ENCODE measurements around the gene DHRS11.

Gene DHRS11, protein sequence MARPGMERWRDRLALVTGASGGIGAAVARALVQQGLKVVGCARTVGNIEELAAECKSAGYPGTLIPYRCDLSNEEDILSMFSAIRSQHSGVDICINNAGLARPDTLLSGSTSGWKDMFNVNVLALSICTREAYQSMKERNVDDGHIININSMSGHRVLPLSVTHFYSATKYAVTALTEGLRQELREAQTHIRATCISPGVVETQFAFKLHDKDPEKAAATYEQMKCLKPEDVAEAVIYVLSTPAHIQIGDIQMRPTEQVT

DNA sequence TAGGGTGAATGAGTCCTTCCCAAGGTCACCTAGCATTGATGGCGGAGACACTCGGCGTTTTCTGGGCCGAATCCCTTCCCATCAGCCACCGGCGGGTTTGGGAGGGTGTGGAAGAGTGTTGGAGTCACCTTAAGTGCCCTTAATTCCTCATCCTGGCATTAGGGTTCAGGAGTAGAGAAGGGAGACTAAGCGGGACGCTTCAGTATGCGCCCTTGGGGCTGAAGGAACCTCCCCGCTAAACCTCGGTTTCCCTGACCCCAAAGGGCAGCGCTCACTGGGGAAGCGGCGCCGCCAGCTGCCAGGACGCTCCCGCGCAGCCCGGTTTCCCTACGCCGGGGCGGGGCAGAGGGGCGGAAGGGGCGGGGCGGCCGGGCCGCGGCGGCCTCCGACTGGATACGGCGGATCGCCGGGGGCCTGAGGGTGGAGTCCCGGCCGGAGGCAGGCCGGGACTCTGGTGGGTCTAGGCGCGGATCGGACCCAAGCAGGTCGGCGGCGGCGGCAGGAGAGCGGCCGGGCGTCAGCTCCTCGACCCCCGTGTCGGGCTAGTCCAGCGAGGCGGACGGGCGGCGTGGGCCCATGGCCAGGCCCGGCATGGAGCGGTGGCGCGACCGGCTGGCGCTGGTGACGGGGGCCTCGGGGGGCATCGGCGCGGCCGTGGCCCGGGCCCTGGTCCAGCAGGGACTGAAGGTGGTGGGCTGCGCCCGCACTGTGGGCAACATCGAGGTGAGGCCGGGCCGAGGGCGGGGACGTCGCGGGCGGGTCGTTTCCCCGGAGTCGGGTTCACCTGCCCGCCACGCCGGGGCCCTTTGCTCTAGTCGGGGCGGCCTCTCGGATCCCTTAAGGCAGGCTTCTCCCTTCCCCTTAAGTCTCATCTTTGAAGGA, at the start of gene DHRS11:
TSS of gene DHRS11 (plus strand) at position 446 of the 882 bp plus-strand sequence. CDS start at position 577, 131 bp downstream.
- DNase-seq, result no peak

DNA sequence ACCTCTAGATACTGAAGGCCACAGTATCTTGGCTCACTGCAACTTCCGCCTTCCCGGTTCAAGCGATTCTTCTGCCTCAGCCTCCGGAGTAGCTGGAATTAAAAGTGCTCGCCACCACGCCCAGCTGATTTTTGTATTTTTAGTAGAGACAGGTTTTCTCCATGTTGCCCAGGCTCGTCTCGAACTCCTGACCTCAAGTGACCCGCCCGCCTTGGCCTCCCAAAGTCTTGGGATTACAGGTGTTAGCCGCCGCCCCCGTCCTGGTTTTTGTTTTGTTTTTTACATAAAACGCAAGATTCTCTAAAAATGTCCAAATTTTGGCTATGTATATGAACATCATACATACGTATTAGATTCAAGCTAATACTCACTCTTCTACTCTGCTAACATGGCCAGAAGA, 48.9 kb upstream of the DHRS11 start:
- DNase-seq, result no peak

DNA sequence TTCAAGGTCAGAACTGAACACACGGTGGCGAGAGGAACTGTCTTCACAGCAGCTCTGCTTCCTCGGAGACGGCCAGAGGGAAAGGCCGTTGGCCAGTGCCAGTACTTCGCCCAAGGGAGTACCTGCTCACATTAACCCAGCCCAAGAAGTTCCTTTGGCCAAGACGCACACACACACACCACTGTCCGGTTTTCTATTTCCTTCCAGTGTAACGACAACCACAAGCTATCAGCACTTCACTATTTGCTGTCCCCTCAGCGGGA, 47.7 kb upstream of the DHRS11 start:
- DNase-seq, result no peak

DNA sequence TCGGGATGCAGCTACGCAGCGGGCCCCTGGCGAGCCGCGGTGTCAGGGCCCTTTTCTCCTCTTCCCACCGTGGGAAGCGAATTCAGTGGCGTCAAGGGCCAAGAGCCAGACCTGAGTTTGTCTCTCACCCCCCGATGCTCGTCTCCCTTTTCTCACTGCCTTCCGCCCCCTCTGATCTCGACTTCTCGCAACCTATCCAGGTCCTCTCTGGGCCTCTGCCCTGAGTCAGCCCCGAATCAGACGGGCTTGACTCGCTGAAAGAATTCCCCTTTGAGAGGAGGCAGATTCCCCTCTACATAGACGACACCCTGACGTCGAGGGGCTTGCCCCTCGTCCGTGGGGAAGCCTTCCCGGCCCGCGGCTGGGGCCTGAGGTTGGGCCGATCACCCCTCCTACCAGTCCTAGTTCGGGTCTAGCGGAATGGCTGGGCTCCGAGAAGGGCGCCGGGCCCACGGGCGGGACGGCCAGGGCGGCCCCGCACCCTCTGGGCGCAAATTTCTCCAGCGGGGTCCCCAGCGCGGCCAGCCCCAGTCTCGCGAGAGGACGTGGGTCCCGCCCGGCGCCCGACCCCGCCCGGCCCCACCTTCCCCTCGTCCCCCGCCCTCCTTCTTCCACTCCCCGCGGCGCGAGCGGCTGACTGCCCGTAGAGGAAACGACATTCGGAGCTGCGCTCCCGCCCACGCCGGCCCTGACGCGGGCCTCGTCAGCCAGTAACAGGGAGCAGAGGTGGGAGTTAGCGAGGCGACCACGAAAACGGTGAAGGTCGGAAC, 47.2 kb upstream of the DHRS11 start, which contains the start of gene GGNBP2:
TSS of gene GGNBP2 (plus strand) at position 613 of the 770 bp plus-strand sequence. CDS start 806 bp downstream, outside the sequence.
- DNase-seq, result peak; percentile 25

DNA sequence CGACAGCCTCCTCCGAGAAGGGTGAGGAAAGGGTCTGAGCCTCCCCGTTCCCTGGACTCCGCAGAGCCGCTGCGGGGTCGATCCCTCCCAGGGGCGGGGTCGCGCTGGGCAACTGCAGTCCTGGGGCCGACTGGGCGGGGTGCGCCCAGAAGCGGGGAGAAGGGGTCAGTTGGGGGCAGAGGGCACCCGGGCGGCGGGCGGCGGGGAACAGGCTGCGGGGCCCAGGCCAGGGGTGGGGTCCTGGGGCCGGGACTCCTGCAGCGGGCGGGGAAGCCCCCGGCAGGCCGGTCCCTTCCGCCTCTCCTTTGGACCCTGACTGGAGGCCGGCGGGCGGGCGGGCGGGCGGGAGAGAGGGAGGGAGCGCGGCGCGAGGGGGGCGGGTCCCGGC, 46.6 kb upstream of the DHRS11 start:
- no peak for DNase-seq

DNA sequence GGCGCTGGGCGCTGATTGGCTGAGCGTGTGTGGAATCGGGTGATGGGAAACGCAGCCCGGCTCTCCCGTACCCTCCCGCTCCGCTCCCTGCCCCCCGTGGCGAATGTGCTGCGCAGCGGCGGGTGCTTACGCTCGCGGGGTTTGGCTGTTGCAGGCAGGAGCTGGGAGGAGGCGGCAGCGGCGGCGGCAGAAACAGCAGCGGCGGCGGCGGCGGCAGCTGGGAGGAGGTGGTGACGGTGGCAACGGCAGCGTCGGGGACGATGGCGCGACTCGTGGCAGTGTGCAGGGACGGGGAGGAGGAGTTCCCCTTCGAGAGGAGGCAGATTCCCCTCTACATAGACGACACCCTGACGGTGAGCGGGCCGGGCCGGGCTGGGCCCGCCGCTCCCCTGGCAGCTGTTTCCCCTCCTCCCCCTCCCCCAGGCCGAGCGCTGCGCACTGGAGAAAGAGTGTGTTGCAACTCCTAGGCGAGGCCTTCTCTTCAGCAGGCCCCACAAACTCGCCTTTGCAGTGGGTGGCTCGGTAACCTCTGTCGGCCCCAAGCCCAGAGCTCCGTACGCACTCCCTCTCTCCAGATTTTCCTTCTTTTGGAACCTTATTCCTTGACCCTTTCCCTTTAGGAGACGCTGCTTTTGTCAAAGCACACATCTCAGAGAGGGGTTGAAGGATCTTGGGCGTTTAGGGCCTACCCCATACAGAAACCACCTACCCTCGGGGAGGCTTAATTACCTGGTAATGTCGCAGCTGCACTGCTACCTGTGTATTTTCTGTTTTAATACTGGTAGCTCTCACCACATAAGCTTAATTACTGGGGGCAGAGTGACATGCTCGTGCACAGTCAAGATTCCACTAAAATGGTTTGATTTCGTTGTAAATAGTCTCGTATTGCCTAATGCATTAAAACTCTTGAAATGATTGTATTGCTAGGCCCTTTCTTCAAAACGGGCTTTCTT, 45.9 kb upstream of the DHRS11 start:
- peak; percentile 70 for DNase-seq

DNA sequence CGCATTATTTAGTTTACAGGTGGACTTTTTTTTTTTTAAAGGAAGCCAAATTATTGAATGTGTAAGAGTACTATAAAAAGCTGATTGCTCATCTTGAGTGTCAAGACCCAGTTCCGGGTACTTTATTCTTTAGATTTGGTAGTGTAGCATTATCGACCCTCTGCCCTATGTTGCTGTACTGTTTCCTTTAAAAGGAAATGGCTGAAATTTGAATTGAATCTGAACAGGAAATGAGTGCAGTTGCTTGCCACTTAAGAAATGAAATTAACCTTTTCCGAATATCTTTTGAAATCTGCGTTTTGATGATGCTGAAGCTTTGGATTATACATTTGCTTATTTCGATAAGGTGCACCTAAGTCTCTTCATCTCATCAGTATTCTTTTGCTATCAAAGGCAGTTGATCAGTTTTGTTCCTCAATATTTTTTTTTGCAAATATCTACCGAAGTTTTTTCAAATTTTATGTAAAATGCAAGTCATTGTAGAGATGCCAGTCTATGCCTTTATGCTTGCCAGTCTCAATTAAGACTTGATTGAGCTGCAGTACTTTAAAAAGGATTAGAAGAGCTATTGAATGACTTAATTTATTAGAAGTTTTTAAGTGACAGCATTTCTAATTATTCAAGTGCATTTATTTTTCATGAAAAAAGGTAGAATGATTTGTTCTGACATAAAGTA, 45.1 kb upstream of the DHRS11 start:
- no peak for DNase-seq

DNA sequence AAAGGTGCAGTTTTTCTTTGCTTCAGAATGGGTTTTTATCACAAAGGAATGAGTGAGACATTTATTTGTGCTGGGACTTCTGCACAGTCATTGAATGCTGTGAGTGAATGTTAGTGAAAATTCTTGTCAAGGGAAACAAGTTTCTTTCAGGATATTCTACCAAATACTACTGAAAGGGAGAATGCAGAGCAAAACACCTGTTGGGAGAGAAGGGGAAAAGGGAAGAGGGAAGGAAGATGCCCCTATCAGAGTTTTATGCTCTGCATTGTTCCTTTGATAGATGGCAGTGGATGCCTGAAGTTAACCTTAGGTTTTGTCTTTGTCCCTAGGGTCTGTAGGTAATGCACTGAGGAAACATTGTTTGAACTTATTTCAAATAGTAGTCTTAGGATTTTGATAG, 43.9 kb upstream of the DHRS11 start:
- no peak for DNase-seq

DNA sequence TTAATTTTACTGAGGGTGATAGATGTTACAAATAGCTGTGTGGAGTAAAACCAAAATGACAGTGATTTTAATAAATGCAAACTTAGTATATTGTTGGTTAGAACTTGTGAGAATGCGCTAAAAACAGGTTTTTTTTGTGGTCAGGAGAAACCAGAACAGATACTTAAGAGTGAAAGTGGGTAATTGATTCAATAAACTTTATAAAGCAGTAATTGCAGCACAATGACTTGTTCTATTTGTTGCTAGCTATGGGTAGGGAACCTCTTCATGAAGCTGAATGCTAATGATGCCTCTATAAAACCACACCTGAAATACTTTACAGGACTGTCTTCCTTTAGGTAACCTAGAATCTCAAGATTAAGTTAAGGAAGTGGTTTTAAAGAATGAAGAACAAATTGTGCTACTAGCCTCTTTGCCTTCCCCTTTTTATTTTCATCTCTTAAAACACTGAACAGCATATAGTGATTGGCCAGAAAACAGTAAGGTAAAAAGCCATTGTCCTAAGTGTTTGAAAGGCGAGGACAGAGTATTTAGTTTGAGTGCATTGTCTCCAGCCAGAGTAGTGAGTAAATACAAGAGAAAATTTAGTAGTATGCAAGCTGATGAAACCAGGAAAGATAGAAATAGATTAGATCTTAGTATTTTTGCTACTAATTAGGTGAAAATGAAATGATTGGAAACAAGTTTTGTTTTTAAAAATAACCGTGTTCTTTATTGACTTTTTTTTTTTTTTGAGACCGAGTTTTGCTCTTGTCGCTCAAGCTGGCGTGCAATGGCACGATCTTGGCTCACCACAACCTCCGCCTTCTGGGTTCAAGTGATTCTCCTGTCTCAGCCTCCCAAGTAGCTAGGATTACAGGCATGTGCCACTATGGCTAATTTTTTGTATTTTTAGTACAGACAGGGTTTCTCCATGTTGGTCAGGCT, 40.9 kb upstream of the DHRS11 start:
- DNase-seq, result no peak

DNA sequence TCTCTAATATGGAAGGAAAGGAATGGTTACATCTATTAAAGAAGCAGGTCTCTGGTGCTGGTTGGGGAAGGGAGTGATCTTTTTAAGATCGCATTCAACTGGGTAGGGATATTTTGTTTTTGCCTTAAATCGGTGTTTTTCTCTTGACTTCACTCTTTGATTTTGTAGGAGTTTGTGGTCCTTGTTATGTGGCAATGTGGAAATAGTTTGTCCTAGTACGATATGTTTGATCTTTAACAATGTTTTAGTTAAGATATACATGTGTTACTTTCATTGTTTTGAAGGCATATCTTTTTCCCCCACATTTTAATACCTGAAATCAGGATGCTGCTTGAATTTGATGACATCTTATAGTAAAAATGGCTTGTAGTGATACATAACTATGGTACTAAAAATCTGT, 38.2 kb upstream of the DHRS11 start:
- DNase-seq, result no peak

DNA sequence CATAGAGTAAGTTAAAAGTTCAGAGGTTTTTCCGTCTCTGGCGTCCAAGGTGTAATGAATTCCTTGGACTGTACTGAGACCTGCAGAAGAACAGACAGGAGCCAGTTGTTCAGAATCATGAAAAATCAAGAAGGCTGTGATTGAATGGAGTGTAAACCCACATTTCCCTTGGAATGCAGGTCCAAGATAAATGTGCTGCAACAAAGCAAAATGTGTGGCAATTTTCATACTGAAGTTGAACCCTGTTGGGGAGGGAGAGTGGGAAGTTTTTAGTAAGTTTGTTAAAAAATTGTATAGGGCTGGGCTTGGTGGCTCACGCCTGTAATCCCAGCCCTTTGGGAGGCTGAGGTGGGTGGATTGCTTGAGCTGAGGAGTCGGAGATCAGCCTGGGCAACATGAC, 25.6 kb upstream of the DHRS11 start:
- DNase-seq, result no peak

DNA sequence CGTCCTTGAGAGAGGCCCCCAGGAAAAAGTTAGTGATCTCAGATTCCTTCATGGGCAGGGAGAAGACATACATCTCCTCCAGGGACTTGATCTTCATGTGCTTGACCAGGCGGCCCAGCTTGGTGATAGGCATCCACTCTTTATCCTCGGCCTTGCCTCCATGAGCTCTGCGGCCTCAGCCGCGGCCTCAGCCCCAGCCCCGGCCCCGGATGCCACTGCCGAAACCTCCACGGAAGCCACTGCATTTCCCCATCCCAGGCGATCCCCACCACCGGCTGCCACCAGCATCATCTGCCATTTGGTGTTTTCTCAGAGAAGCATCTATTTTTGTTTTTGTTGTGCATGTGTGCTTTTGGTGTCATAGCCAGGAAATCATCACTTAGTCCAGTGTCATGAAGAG, 16.7 kb upstream of the DHRS11 start:
- no peak for DNase-seq

DNA sequence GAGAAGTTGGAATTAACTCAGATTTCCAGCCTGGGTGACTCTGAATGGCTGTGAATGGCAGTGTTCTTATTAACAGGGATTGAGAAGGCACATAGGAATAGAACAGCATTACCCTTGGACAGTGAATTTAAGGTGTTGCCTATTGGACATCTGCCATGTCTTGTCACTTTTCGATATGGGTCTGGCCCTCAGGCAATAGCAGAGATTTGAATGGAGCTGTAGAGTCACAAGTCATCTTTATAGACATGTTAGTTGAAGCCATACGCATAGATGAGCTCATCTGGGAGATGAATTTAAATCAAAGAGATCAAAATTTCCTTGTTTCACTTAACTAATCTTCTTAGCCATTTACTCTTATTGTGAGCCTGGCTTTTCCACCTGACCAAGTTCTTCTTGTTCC, 14.9 kb upstream of the DHRS11 start:
- DNase-seq, result no peak

DNA sequence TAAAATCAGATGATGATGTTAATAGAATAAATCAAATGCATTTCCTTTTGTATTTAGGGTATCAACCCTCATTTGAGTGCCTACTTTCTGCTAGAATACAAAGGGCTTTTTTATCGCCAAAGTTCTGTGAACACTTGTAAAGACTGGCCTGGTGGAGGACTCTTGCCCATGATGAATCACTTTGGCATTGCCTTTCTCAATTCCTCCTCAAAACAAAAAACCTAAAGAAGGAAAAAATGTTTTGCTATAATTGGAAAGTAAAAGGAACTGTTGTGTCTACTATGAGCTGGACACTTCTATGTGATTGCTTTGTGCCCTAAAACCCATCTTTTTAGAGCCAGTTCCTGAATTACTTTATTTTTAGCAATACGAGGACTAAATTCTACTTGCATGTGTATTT, 13.0 kb upstream of the DHRS11 start:
- DNase-seq, result no peak

DNA sequence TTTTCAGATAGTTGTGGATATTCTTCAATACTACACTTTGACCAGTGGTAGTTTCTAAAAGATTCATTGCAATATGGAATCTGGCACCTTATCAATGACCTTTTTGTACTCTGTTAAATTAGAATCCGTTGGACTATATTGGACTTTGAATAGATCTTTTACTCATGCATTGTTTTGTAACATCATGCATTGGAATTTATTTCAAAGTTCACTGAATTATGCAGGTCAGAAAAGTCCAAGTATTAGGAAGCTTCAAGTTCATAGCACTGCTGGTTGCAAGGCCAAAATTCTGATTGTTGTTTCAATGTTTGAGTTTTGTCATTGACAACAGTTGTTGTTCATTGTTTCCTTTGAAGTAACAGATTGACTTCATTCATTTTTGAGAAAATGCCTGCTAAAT, 7.9 kb upstream of the DHRS11 start:
- DNase-seq, result no peak

DNA sequence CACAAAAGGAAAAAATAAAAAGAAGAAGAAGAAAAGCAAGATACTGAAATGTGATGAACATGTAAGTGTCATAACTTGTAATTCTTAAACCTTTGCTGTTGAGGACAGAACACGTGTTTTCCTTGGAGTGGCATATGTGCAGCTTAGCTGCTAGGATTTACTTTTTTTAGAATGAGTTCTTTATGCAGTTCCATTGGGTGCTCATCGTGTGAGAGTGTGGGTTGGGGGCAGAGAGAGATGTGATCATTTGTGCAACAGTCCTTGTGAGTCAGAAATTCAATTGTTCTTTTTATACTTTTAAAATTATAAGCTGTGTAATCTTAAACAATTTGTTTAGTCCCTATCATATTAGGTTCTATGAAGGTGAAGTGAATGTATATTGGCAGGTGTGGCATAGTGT, 5.5 kb upstream of the DHRS11 start:
- DNase-seq, result no peak

DNA sequence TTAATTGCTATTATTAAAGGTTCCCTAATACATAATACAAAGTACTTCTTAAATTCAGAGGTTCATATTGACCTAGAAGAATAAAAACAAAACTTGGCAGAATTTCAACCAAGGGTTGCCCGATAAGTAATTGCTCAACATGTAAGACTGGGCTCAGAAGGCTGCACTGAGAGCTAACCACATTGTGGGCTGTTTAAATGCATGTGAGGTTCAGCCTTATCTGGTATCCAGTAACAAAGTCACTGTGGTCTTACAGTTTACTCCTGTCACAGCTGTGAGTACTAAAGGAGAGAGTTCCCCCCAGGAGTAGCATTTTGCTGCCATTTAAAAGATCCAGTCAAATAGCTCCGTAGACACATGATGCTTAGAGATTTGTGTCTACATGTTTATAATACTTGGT, 1.6 kb upstream of the DHRS11 start:
- peak; percentile 75 for DNase-seq

DNA sequence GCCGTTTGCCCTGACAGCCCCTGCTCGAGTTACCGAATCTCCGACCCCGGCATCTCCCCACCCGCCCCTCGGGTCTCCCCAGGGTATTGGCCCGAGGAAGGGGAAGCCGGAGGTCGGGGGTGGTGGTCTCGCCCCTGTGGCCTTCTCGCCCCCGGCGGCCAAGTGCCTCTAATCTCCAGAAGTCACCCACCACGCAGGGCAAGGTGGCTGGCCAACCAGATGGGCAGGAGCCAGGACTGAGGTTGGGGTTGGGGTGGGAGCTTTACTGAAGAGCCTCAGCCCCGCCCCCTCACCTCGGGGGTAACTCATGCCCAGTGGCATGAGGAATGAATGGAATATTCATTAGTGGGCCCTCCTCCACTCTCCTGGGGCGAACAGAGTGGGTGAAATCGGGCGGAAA, 637 bp downstream of the DHRS11 start:
- DNase-seq, result no peak

DNA sequence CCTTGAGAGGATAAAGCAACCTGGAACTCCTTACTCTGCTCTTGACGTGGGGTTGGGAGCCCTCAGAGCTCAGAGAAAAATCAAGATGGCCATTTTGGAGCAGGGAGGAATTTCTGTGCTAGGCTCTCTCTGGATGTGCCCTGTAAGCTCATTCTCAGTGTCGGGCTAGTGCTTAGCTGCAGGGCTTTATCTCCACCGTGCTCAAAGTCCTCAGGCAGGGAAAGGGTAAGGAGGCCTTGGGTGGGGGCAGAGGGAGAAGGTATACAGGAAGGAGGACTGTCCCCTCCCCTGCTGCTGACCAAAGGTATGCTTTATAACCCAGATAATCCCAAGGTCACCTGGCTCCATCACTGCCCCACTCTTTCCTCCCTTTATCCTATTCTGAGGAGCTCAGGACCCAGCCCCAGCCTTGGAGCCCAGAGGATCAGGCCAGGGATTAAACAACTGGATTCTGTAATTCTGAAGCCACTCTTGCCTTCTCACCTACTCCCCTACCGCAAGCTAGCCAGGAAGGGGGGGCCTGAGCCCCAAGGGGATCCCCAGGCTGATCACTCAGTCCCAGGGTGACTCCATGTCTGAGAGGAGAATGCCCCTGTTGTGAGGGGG, 1.1 kb downstream of the DHRS11 start:
- no peak for DNase-seq

DNA sequence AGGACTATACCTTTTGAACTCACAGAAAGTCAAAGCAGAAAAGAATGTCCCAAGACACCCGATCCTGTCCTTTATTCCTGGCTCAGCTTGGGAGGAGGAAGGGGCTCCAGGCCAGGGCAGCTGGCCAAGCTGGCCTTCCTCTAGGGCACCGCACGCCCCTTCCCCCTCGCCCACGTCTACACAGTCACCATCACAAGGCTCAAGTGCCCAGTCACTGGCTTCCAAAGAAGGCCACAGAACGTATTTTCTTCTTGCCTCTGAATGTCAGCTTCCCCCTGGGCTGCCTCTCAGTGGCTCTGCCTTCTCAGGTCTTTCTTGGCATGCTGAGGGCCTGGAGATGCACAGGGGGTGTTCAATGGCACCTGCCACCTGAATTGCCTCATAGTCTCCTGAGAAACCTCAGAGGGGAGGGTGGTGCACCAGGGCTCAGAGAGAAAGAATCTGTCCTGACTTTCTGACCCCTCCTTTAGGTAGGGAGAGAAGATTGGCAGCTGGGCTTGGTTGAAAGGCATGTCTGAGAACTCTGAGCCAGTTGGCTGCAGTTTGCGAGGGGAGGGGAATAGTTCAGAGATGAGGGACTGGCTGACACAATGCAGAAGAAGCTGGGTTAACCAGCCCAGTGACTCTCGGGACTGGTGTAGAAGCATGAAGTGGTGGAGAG, 2.1 kb downstream of the DHRS11 start:
- no peak for DNase-seq

Measured in GF-D8 (cell line).